ENCODE measurements around the gene SLC7A1.

- TF ChIP-seq CTCF (IDR thresholded peaks at IDR 0.05 in 4 of 5, conservative IDR thresholded peaks at IDR 0.05 in 1 of 5) (no peak), POLR2A (IDR thresholded peaks at IDR 0.05) (no peak)
These were observed 89.5 kb downstream of the SLC7A1 start for GRCh38 chr13:29505950-29506349.
